Inflammatory macrophage (primary cell): Measurements from ENCODE around the gene PRCC.

Experiments
- DNase-seq, 2 donors: peaks; one replicate each; pipeline ENCODE4 v3.0.0-alpha.2; 2020 to 2022

Gene PRCC

GRCh38 chr1:156815307-156815826 is 48.0 kb downstream of the PRCC start:
- DNase-seq: no peak

GRCh38 chr1:156815961-156816422 is 48.7 kb downstream of the PRCC start:
- DNase-seq: no peak

- peak in 1 of 2 donors; percentile 12 for DNase-seq
These were observed 49.4 kb downstream of the PRCC start, which contains the start of gene SH2D2A for GRCh38 chr1:156816561-156817328. SH2D2A (minus strand) TSS chr1:156816848; CDS start chr1:156816708, 140 bp downstream.

- DNase-seq: no peak
These were observed 54.5 kb downstream of the PRCC start for GRCh38 chr1:156821801-156822200.

GRCh38 chr1:156822680-156823079 is 55.3 kb downstream of the PRCC start:
- DNase-seq: no peak

- no peak for DNase-seq
These were observed 56.0 kb downstream of the PRCC start for GRCh38 chr1:156823210-156823790.

GRCh38 chr1:156826630-156827029 is 59.3 kb downstream of the PRCC start:
- no peak for DNase-seq

- DNase-seq: no peak
These were observed 61.2 kb downstream of the PRCC start for GRCh38 chr1:156828400-156829124.

- no peak for DNase-seq
These were observed 65.1 kb downstream of the PRCC start for GRCh38 chr1:156832434-156832833.

- DNase-seq: no peak
These were observed 66.3 kb downstream of the PRCC start for GRCh38 chr1:156833603-156834002.

GRCh38 chr1:156834322-156834721 is 67.0 kb downstream of the PRCC start:
- DNase-seq: no peak

GRCh38 chr1:156836041-156836654 is 68.8 kb downstream of the PRCC start:
- DNase-seq: no peak

GRCh38 chr1:156836892-156837291 is 69.6 kb downstream of the PRCC start:
- DNase-seq: no peak

- DNase-seq: peak; percentile 12 to 32
These were observed 71.6 kb downstream of the PRCC start for GRCh38 chr1:156838972-156839371.

- no peak for DNase-seq
These were observed 72.2 kb downstream of the PRCC start for GRCh38 chr1:156839426-156840109.

GRCh38 chr1:156840186-156840897 is 73.0 kb downstream of the PRCC start:
- no peak for DNase-seq

- DNase-seq: no peak
These were observed 73.6 kb downstream of the PRCC start for GRCh38 chr1:156840898-156841279.

- no peak for DNase-seq
These were observed 74.0 kb downstream of the PRCC start for GRCh38 chr1:156841295-156841855.

- peak in 1 of 2 donors; percentile 39 for DNase-seq
These were observed 75.4 kb downstream of the PRCC start for GRCh38 chr1:156842618-156843300.

- DNase-seq: no peak
These were observed 76.8 kb downstream of the PRCC start for GRCh38 chr1:156844102-156844501.

- DNase-seq: no peak
These were observed 77.3 kb downstream of the PRCC start for GRCh38 chr1:156844638-156845037.
